NT2/D1 (cell line): ENCODE measurements around the gene TAS2R41.

ENCODE experiments used
- DNase-seq: peaks from one replicate; pipeline ENCODE4 v3.0.0-alpha.2; 2011; ENCODE audit warnings: low read depth, low spot score
- H3K27me3 ChIP-seq: 2 replicates; pipeline ENCODE4 v1.6.0; 2011; ENCODE audit warnings: mild to moderate bottlenecking; ENCODE audit not compliant: insufficient read length, insufficient read depth
- H3K36me3 ChIP-seq: 2 replicates; pipeline ENCODE4 v1.6.1; 2011; ENCODE audit warnings: mild to moderate bottlenecking, low read length, mixed read lengths; ENCODE audit not compliant: insufficient read depth, insufficient read length
- H3K4me1 ChIP-seq: 2 replicates; pipeline ENCODE4 v1.5.1; 2011; ENCODE audit not compliant: insufficient read depth, insufficient read length
- H3K4me3 ChIP-seq: 2 replicates; pipeline ENCODE4 v1.5.1; 2011; ENCODE audit warnings: low read depth; ENCODE audit not compliant: insufficient read length
- H3K9ac ChIP-seq: 2 replicates; pipeline ENCODE4 v1.6.0; 2011; ENCODE audit warnings: low read depth; ENCODE audit not compliant: insufficient read length
- H3K9me3 ChIP-seq: 2 replicates; pipeline ENCODE4 v1.5.1; 2011; ENCODE audit warnings: mild to moderate bottlenecking, low read length; ENCODE audit not compliant: insufficient read depth
- SUZ12 ChIP-seq: IDR thresholded peaks from 2 replicates; pipeline ENCODE4 v1.6.1; 2011; ENCODE audit not compliant: insufficient read length, insufficient read depth; ENCODE audit errors: extremely low read depth
- YY1 ChIP-seq: IDR thresholded peaks from 2 replicates; pipeline ENCODE4 v1.6.1; 2011; ENCODE audit not compliant: insufficient read length, insufficient read depth
- ZNF274 ChIP-seq: IDR thresholded peaks from 2 replicates; pipeline ENCODE4 v1.6.1; 2011; ENCODE audit warnings: mild to moderate bottlenecking, low read depth, low read length

TAS2R41 gene

GRCh38 chr7:143493751-143494150, 16.1 kb downstream of the TAS2R41 start:
- no peaks in the 10 kb centered on the region for H3K27me3 ChIP-seq
- TF ChIP-seq ZNF274 (no peak), SUZ12 (no peak), YY1 (no peak)
- H3K4me3 ChIP-seq: no peak overlapping the region
- H3K4me1 ChIP-seq: no peaks in the 10 kb centered on the region
- H3K9ac ChIP-seq: no peak overlapping the region
- no peak for DNase-seq
- no peaks in the 10 kb centered on the region for H3K36me3 ChIP-seq
- H3K9me3 ChIP-seq: no peaks in the 10 kb centered on the region

GRCh38 chr7:143494622-143495021, 16.9 kb downstream of the TAS2R41 start:
- TF ChIP-seq SUZ12 (no peak), ZNF274 (no peak), YY1 (no peak)
- H3K9me3 ChIP-seq: no peaks in the 10 kb centered on the region
- no peak for DNase-seq
- H3K4me1 ChIP-seq: no peaks in the 10 kb centered on the region
- no peaks in the 10 kb centered on the region for H3K27me3 ChIP-seq
- H3K9ac ChIP-seq: no peak overlapping the region
- no peaks in the 10 kb centered on the region for H3K36me3 ChIP-seq
- H3K4me3 ChIP-seq: no peak overlapping the region

- Histone ChIP-seq H3K4me3 (no peak overlapping the region), H3K4me1 (no peaks in the 10 kb centered on the region), H3K27me3 (no peaks in the 10 kb centered on the region), H3K9ac (no peak overlapping the region), H3K9me3 (no peaks in the 10 kb centered on the region), H3K36me3 (no peaks in the 10 kb centered on the region)
- no peak for DNase-seq
- TF ChIP-seq YY1: no peak
- no peak for TF ChIP-seq ZNF274
- no peak for TF ChIP-seq SUZ12
Observed at GRCh38 chr7:143495851-143496250, 18.2 kb downstream of the TAS2R41 start.

- no peak overlapping the region for H3K4me3 ChIP-seq
- DNase-seq: no peak
- TF ChIP-seq SUZ12 (no peak), ZNF274 (no peak), YY1 (no peak)
- H3K9ac ChIP-seq: no peak overlapping the region
- no peaks in the 10 kb centered on the region for H3K9me3 ChIP-seq
- H3K27me3 ChIP-seq: no peaks in the 10 kb centered on the region
- no peaks in the 10 kb centered on the region for H3K4me1 ChIP-seq
- no peaks in the 10 kb centered on the region for H3K36me3 ChIP-seq
Observed at GRCh38 chr7:143496263-143496662, 18.6 kb downstream of the TAS2R41 start.

GRCh38 chr7:143497008-143497795, 19.5 kb downstream of the TAS2R41 start:
- no peaks in the 10 kb centered on the region for H3K27me3 ChIP-seq
- TF ChIP-seq SUZ12 (no peak), ZNF274 (no peak), YY1 (no peak)
- H3K9me3 ChIP-seq: no peaks in the 10 kb centered on the region
- H3K4me1 ChIP-seq: no peaks in the 10 kb centered on the region
- no peak overlapping the region for H3K9ac ChIP-seq
- no peak for DNase-seq
- H3K36me3 ChIP-seq: no peaks in the 10 kb centered on the region
- no peak overlapping the region for H3K4me3 ChIP-seq

- no peak for DNase-seq
- Histone ChIP-seq H3K36me3 (no peaks in the 10 kb centered on the region), H3K9ac (no peak overlapping the region), H3K4me1 (no peaks in the 10 kb centered on the region), H3K4me3 (no peak overlapping the region), H3K27me3 (no peaks in the 10 kb centered on the region), H3K9me3 (no peaks in the 10 kb centered on the region)
- TF ChIP-seq YY1 (no peak), SUZ12 (no peak), ZNF274 (no peak)
Observed at GRCh38 chr7:143499246-143499645, 21.6 kb downstream of the TAS2R41 start.

GRCh38 chr7:143499743-143500348, 22.2 kb downstream of the TAS2R41 start:
- Histone ChIP-seq H3K27me3 (no peaks in the 10 kb centered on the region), H3K9ac (no peak overlapping the region), H3K9me3 (no peaks in the 10 kb centered on the region), H3K4me3 (no peak overlapping the region), H3K36me3 (no peaks in the 10 kb centered on the region), H3K4me1 (no peaks in the 10 kb centered on the region)
- DNase-seq: no peak
- no peak for TF ChIP-seq YY1
